GM12878 (cell line): ENCODE results near the gene PREX1. TPM values are rescaled to one million over a fixed set of nuclear protein-coding genes. Genes with fewer than 3 reads are reported as not detected.

ENCODE experiments used
- ATAC-seq: fragments of 200-7000 bp; cut with Tn5 transposase; 3 replicates; pipeline ENCODE4 v1.9.1; 2020; ENCODE audit warnings: mild to moderate bottlenecking, moderate library complexity
- BruUV-seq: library from RNA; stranded (reverse); fragments of 400-500 nt; replicated peaks from 2 replicates; lab custom pipeline; 2021; lab: Mats Ljungman, UMichigan
- CTCF ChIA-PET: fragments of 300-600 bp; sonication (Branson Sonifier 250); formaldehyde crosslinking; extraction: SDS; loops from one replicate; lab custom pipeline; 2021; ENCODE audit warnings: inconsistent platforms; lab: Yijun Ruan, JAX
- POLR2A ChIA-PET: fragments of 350-600 bp; formaldehyde crosslinking; extraction: SDS; loops from one replicate; lab custom pipeline; 2021; ENCODE audit warnings: inconsistent platforms; lab: Charles Lee
- RAD21 ChIA-PET: fragments of 300-600 bp; sonication (Branson Sonifier 250); formaldehyde crosslinking; loops from one replicate; lab custom pipeline; 2023; ENCODE audit warnings: antibody characterized with exemption; ENCODE audit not compliant: unreplicated experiment; lab: Charles Lee
- SMC1A ChIA-PET: fragments of 300-600 bp; sonication (Branson Sonifier 250); formaldehyde crosslinking; loops from one replicate; lab custom pipeline; 2023; ENCODE audit not compliant: unreplicated experiment, uncharacterized antibody; lab: Charles Lee
- DNase-seq: peaks from one replicate; pipeline ENCODE4 v3.0.0-alpha.2; 2011; ENCODE audit warnings: low read depth, low spot score
- FAIRE-seq: peaks from 3 replicates; lab custom pipeline; 2011; peaks lifted over from hg19 to GRCh38; lab: Jason Lieb, UNC
- H2AFZ ChIP-seq: 2 replicates; pipeline ENCODE4 v1.6.0; 2011; ENCODE audit warnings: low read depth, low read length, control low read depth; ENCODE audit not compliant: control insufficient read depth
- H3K27ac ChIP-seq: 2 replicates; pipeline ENCODE4 v1.5.1; 2011; ENCODE audit warnings: control low read depth; ENCODE audit not compliant: control insufficient read depth, insufficient read depth
- H3K27me3 ChIP-seq, 2 experiments: replicated peaks in 1 of 2; 2 replicates each; pipeline versions ENCODE4 v1.6.0 to v1.6.1; 2011; ENCODE audit warnings: low read length in 1 of 2; ENCODE audit not compliant: control insufficient read depth in 2 of 2, insufficient read depth in 2 of 2
- H3K36me3 ChIP-seq, 2 experiments: 2 replicates each; pipeline ENCODE4 v1.5.1; 2011; ENCODE audit warnings: low read length in 1 of 2; ENCODE audit not compliant: control insufficient read depth in 2 of 2, insufficient read depth in 2 of 2
- H3K4me1 ChIP-seq: 2 replicates; pipeline ENCODE4 v1.6.1; 2011; ENCODE audit warnings: mild to moderate bottlenecking, low read length, moderate library complexity, mixed read lengths; ENCODE audit not compliant: control insufficient read depth, insufficient read depth
- H3K4me2 ChIP-seq: 2 replicates; pipeline ENCODE4 v1.6.0; 2011; ENCODE audit warnings: control low read depth; ENCODE audit not compliant: control insufficient read depth, insufficient read depth
- H3K4me3 ChIP-seq: fragments of 200-600 bp; sonication (generic); 2 replicates; pipeline ENCODE4 v1.5.1; 2016
- H3K79me2 ChIP-seq: 2 replicates; pipeline ENCODE4 v1.6.0; 2011; ENCODE audit warnings: low read length; ENCODE audit not compliant: control insufficient read depth, insufficient read depth
- H3K9ac ChIP-seq: 2 replicates; pipeline ENCODE4 v1.8.0; 2011; ENCODE audit warnings: low read length, control low read depth, mixed read lengths; ENCODE audit not compliant: control insufficient read depth, insufficient read depth
- H3K9me3 ChIP-seq: replicated peaks from 3 replicates; pipeline ENCODE4 v1.5.1; 2011; ENCODE audit warnings: mild to moderate bottlenecking, low read length; ENCODE audit not compliant: control insufficient read depth, insufficient read depth
- H4K20me1 ChIP-seq: 2 replicates; pipeline ENCODE4 v1.6.0; 2011; ENCODE audit not compliant: control insufficient read depth, insufficient read depth
- ATF3 ChIP-seq: IDR thresholded peaks from 2 replicates; pipeline ENCODE4 v1.6.1; 2011; ENCODE audit warnings: low read depth, mild to moderate bottlenecking, low read length, moderate library complexity, borderline replicate concordance; ENCODE audit errors: extremely low read depth
- CBX5 ChIP-seq: sonication (generic); IDR thresholded peaks from 2 replicates; pipeline ENCODE4 v1.6.1; 2016; ENCODE audit warnings: low read depth, moderate library complexity, mild to moderate bottlenecking, inconsistent platforms
- CEBPZ ChIP-seq: fragments of 150-350 bp; IDR thresholded peaks from 2 replicates; pipeline ENCODE4 v1.6.1; 2016; ENCODE audit warnings: low read depth, low read length
- CHD1 ChIP-seq: IDR thresholded peaks from 2 replicates; pipeline ENCODE4 v1.6.1; 2012; ENCODE audit warnings: low read depth, low read length, improper control_type of control experiment
- E4F1 ChIP-seq: fragments of 450-650 bp; IDR thresholded peaks from 2 replicates; pipeline ENCODE4 v1.6.1; 2018; ENCODE audit warnings: borderline replicate concordance, mild to moderate bottlenecking; ENCODE audit not compliant: partially characterized antibody
- NBN ChIP-seq: fragments of 450-650 bp; IDR thresholded peaks from 2 replicates; pipeline ENCODE4 v1.6.1; 2016
- NKRF ChIP-seq: fragments of 450-650 bp; conservative IDR thresholded peaks from 2 replicates; pipeline ENCODE4 v1.6.1; 2017; ENCODE audit warnings: mild to moderate bottlenecking, moderate library complexity
- PBX3 ChIP-seq: IDR thresholded peaks from 2 replicates; pipeline ENCODE4 v1.6.1; 2011; ENCODE audit warnings: mild to moderate bottlenecking, low read depth, low read length, moderate library complexity; ENCODE audit not compliant: insufficient replicate concordance
- ZNF217 ChIP-seq: fragments of 450-650 bp; IDR thresholded peaks from 2 replicates; pipeline ENCODE4 v1.6.1; 2017; ENCODE audit warnings: antibody characterized with exemption, mild to moderate bottlenecking
- WGBS: methylation state at CpG from one replicate; pipeline ENCODE4 v1.1.6; 2016; ENCODE audit warnings: low lambda C conversion rate; ENCODE audit not compliant: insufficient replicate concordance, insufficient coverage; ENCODE audit errors: missing lambda C conversion rate; 5-methylcytosine and 5-hydroxymethylcytosine counted together
- in situ Hi-C: fragments of 300-500 bp; cut with MboI; formaldehyde crosslinking; loops from 9 replicates; pipeline ENCODE4 v1.14.3; 2018; ENCODE audit warnings: mixed read lengths
- intact Hi-C: fragments of 100-400 bp; cut with micrococcal nuclease; formaldehyde crosslinking; loops from one replicate; pipeline ENCODE4 v1.14.2; 2022; ENCODE audit not compliant: unreplicated experiment
- polyA plus RNA-seq, 11 experiments: library from polyadenylated mRNA; depleted of rRNA in 4 of 11; unstranded in 6 of 11; stranded (reverse) in 5 of 11; fragments of >200 nt; fragmentation: Nextera tagmentation in 4 of 11; fragmentation: Illumina TruSeq in 1 of 11; extraction: Ambion mirVana in 4 of 11; extraction: Trizol in 1 of 11; gene quantifications; 1 replicate in 1 of 11; 2 replicates in 10 of 11; pipeline versions ENCODE4 v1.2.1 to v1.2.3, GENCODE V29; 2011 to 2016; ENCODE audit warnings: inconsistent platforms in 2 of 11, missing spikeins in 2 of 11, low read depth in 1 of 11
- total RNA-seq, 4 experiments: library from RNA; depleted of rRNA in 3 of 4; stranded (reverse); fragments of >200 nt in 3 of 4; fragmentation: Illumina TruSeq in 1 of 4; extraction: Trizol in 1 of 4; gene quantifications; 2 replicates each; pipeline versions ENCODE4 v1.2.1 to v1.2.3, GENCODE V29; 2013 to 2021

The PREX1 gene
- total and polyA plus RNA-seq, 10 of the 15 experiments (the other 5 are each of a cell fraction or from before 2014, with no cell fraction given) = 2.6 to 114 (median 38.9) TPM

- TF ChIP-seq ATF3 (no peak), NKRF (no peak)
These were observed 202.5 kb downstream of the PREX1 start (continued) for GRCh38 chr20:48625136-48625900.

- RAD21 ChIA-PET = interaction anchor here (1.1 kb wide), 1 partner anchor 947 kb away, joined by 3 read pairs; no protein-coding TSS in a partner anchor
- H3K9me3 ChIP-seq = no peaks in the 10 kb centered on the region
- POLR2A ChIA-PET = no interaction called here
- H4K20me1 ChIP-seq = no peaks in the 10 kb centered on the region
- intact Hi-C loops = loop anchor here (5.0 kb wide), 2 partner anchors 142 to 202 kb away; no protein-coding TSS in a partner anchor
- H3K4me1 ChIP-seq = peaks cover 3% of the 10 kb centered on the region; the same call in 1 of the 2 replicates
- ATAC-seq = no peak
- BruUV-seq = TSS peak; percentile 67
- H3K4me3 ChIP-seq = no peak overlapping the region
- H3K27ac ChIP-seq = no peak overlapping the region
- SMC1A ChIA-PET = no interaction called here
- peaks cover 12 to 20% of the 10 kb centered on the region in 2 experiments; a peak in 3 of 4 replicates for H3K36me3 ChIP-seq
- no peak for TF ChIP-seq E4F1
- no peak for TF ChIP-seq CBX5
- TF ChIP-seq NBN = no peak
- no peak for TF ChIP-seq CHD1
- TF ChIP-seq ZNF217 = no peak
- TF ChIP-seq CEBPZ = no peak
- TF ChIP-seq PBX3 = no peak
- CTCF ChIA-PET = no interaction called here
- in situ Hi-C loops = no loop called here
- no peak for DNase-seq
- H2AFZ ChIP-seq = no peak overlapping the region
- 94% methylated on average over 23 of the region's 23 CpGs for WGBS
- H3K79me2 ChIP-seq = no peaks in the 10 kb centered on the region
- no peak for FAIRE-seq
- H3K9ac ChIP-seq = no peak overlapping the region
- H3K27me3 ChIP-seq = no peaks in the 10 kb centered on the region
- no peak overlapping the region for H3K4me2 ChIP-seq
These were observed 203.3 kb downstream of the PREX1 start for GRCh38 chr20:48624315-48625020.
